GM11168 (cell line): Measurements from ENCODE around the gene JARID2.

ENCODE experiments used
- in situ Hi-C: fragments of 300-500 bp; cut with MboI; formaldehyde crosslinking; loops from one replicate; pipeline ENCODE4 v1.12.0; 2022; ENCODE audit warnings: low sequenced_read_pairs; ENCODE audit not compliant: unreplicated experiment

Gene JARID2

GRCh38 chr6:15472621-15473020 is 226.8 kb downstream of the JARID2 start:
- in situ Hi-C loops: no loop called here

GRCh38 chr6:15473174-15473573 is 227.3 kb downstream of the JARID2 start:
- in situ Hi-C loops: no loop called here

GRCh38 chr6:15473741-15474161 is 227.9 kb downstream of the JARID2 start:
- in situ Hi-C loops: no loop called here

GRCh38 chr6:15474196-15474595 is 228.3 kb downstream of the JARID2 start:
- in situ Hi-C loops: no loop called here

GRCh38 chr6:15475261-15475660 is 229.4 kb downstream of the JARID2 start:
- in situ Hi-C loops: no loop called here

- in situ Hi-C loops: no loop called here
These were observed 230.0 kb downstream of the JARID2 start for GRCh38 chr6:15475872-15476271.

- in situ Hi-C loops: no loop called here
These were observed 230.9 kb downstream of the JARID2 start for GRCh38 chr6:15476631-15477380.

GRCh38 chr6:15477746-15478145 is 231.9 kb downstream of the JARID2 start:
- in situ Hi-C loops: no loop called here

GRCh38 chr6:15479761-15480160 is 233.9 kb downstream of the JARID2 start:
- in situ Hi-C loops: no loop called here

GRCh38 chr6:15480525-15480924 is 234.7 kb downstream of the JARID2 start:
- in situ Hi-C loops: no loop called here

- in situ Hi-C loops: no loop called here
These were observed 235.8 kb downstream of the JARID2 start for GRCh38 chr6:15481390-15482291.

- in situ Hi-C loops: no loop called here
These were observed 237.2 kb downstream of the JARID2 start for GRCh38 chr6:15483060-15483459.

- in situ Hi-C loops: no loop called here
These were observed 238.3 kb downstream of the JARID2 start for GRCh38 chr6:15484140-15484539.

GRCh38 chr6:15484821-15485220 is 239.0 kb downstream of the JARID2 start:
- in situ Hi-C loops: no loop called here

GRCh38 chr6:15485936-15486335 is 240.1 kb downstream of the JARID2 start:
- in situ Hi-C loops: no loop called here

GRCh38 chr6:15487262-15487661 is 241.4 kb downstream of the JARID2 start:
- in situ Hi-C loops: no loop called here

GRCh38 chr6:15489261-15489962 is 243.5 kb downstream of the JARID2 start:
- in situ Hi-C loops: no loop called here

GRCh38 chr6:15490242-15491100 is 244.6 kb downstream of the JARID2 start:
- in situ Hi-C loops: no loop called here

GRCh38 chr6:15491255-15491985 is 245.6 kb downstream of the JARID2 start:
- in situ Hi-C loops: no loop called here
